ENCODE measurements around the gene NPTN.

DNA sequence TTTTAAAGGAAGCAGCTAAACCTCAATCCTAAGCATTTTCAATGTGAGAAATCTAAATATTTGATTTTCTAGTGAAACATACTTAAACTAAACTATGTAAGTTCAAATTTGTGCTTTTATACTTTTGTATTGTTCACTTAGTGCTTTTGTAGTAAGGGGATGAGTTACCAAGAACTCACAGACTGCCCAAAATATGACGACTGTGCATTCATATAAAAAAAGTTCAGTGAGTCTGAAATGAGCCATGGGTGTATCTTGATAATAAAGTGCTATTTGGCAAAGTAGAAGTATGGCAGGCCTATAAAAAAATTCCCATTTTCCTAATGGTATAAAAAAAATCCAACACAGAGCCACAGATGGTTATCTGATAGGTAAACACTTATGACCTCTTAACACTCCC, 66.2 kb downstream of the NPTN start:
- no peak for TF ChIP-seq POLR2AphosphoS5 (IDR thresholded peaks at IDR 0.05; ENCODE audit: low read depth, low read length)
- TF ChIP-seq, protein P1, sequence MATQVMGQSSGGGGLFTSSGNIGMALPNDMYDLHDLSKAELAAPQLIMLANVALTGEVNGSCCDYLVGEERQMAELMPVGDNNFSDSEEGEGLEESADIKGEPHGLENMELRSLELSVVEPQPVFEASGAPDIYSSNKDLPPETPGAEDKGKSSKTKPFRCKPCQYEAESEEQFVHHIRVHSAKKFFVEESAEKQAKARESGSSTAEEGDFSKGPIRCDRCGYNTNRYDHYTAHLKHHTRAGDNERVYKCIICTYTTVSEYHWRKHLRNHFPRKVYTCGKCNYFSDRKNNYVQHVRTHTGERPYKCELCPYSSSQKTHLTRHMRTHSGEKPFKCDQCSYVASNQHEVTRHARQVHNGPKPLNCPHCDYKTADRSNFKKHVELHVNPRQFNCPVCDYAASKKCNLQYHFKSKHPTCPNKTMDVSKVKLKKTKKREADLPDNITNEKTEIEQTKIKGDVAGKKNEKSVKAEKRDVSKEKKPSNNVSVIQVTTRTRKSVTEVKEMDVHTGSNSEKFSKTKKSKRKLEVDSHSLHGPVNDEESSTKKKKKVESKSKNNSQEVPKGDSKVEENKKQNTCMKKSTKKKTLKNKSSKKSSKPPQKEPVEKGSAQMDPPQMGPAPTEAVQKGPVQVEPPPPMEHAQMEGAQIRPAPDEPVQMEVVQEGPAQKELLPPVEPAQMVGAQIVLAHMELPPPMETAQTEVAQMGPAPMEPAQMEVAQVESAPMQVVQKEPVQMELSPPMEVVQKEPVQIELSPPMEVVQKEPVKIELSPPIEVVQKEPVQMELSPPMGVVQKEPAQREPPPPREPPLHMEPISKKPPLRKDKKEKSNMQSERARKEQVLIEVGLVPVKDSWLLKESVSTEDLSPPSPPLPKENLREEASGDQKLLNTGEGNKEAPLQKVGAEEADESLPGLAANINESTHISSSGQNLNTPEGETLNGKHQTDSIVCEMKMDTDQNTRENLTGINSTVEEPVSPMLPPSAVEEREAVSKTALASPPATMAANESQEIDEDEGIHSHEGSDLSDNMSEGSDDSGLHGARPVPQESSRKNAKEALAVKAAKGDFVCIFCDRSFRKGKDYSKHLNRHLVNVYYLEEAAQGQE (IDR thresholded peaks at IDR 0.05; ENCODE audit: insufficient read depth in 1 of 2, low read depth in 2 of 2, low read length in 2 of 2): no peak
